Panc1 (cell line): ENCODE measurements around the gene NDUFA12. TPM values are rescaled to one million over a fixed set of nuclear protein-coding genes. Genes with fewer than 3 reads are reported as not detected.

Experiments
- ATAC-seq: fragments of 200-7000 bp; cut with Tn5 transposase; 2 replicates; pipeline ENCODE4 v1.9.1; 2020; ENCODE audit warnings: mild to moderate bottlenecking, moderate library complexity
- BruUV-seq: library from RNA; stranded (reverse); fragments of 400-500 nt; replicated peaks from 2 replicates; lab custom pipeline; 2021; lab: Mats Ljungman, UMichigan
- CTCF ChIA-PET: fragments of 300-600 bp; sonication (Branson Sonifier 250); formaldehyde crosslinking; loops from one replicate; lab custom pipeline; 2022; ENCODE audit warnings: antibody characterized with exemption; lab: Charles Lee
- POLR2A ChIA-PET: fragments of 300-600 bp; sonication (Branson Sonifier 250); formaldehyde crosslinking; loops from one replicate; lab custom pipeline; 2022; ENCODE audit warnings: antibody characterized with exemption; lab: Charles Lee
- DNase-seq: peaks from one replicate; pipeline ENCODE4 v3.0.0-alpha.2; 2010; ENCODE audit warnings: low read depth, low spot score
- H3K27ac ChIP-seq: 2 replicates; pipeline ENCODE4 v1.5.1; 2011; ENCODE audit warnings: mild to moderate bottlenecking, low read length, inconsistent platforms
- H3K27me3 ChIP-seq: fragments of 200-500 bp; sonication (Bioruptor generic); 2 replicates; pipeline ENCODE4 v1.6.0; 2014; ENCODE audit warnings: low read length, inconsistent platforms; ENCODE audit not compliant: control insufficient read depth, insufficient read depth
- H3K36me3 ChIP-seq: fragments of 200-500 bp; sonication (Bioruptor generic); 2 replicates; pipeline ENCODE4 v1.5.1; 2014; ENCODE audit warnings: inconsistent platforms, mild to moderate bottlenecking, low read length, moderate library complexity; ENCODE audit not compliant: control insufficient read depth, insufficient read depth
- H3K4me1 ChIP-seq: 2 replicates; pipeline ENCODE4 v1.5.1; 2011; ENCODE audit warnings: inconsistent platforms, mild to moderate bottlenecking, low read length, moderate library complexity; ENCODE audit not compliant: control insufficient read depth, insufficient read depth
- H3K4me3 ChIP-seq, 2 experiments: 2 replicates each; pipeline ENCODE4 v1.5.1; 2011 to 2012; ENCODE audit warnings: low read depth in 2 of 2, low read length in 2 of 2, mild to moderate bottlenecking in 2 of 2, inconsistent platforms in 1 of 2, moderate library complexity in 1 of 2
- H3K9me3 ChIP-seq: fragments of 200-500 bp; sonication (Bioruptor generic); 2 replicates; pipeline ENCODE4 v1.5.1; 2014; ENCODE audit warnings: low read depth, mild to moderate bottlenecking, inconsistent platforms, low read length, moderate library complexity; ENCODE audit not compliant: control insufficient read depth, insufficient read depth
- CTCF ChIP-seq: fragments of 450-650 bp; IDR thresholded peaks from 2 replicates; pipeline ENCODE4 v1.5.1; 2017; ENCODE audit warnings: mild to moderate bottlenecking
- POLR2AphosphoS5 ChIP-seq: IDR thresholded peaks from 2 replicates; pipeline ENCODE4 v1.6.1; 2012; ENCODE audit warnings: mild to moderate bottlenecking, low read depth, low read length, moderate library complexity
- SIN3A ChIP-seq: IDR thresholded peaks from 2 replicates; pipeline ENCODE4 v1.6.1; 2012; ENCODE audit warnings: low read depth, mild to moderate bottlenecking, low read length, moderate library complexity, borderline replicate concordance; ENCODE audit not compliant: insufficient read depth
- TCF7L2 ChIP-seq: IDR thresholded peaks from 2 replicates; pipeline ENCODE4 v1.6.1; 2011; ENCODE audit warnings: mild to moderate bottlenecking, low read depth, low read length, inconsistent platforms
- in situ Hi-C: cut with HindIII; loops from 2 replicates; pipeline ENCODE4 v1.10.0; 2016; ENCODE audit warnings: low sequenced_read_pairs, low pct_unique_long_range_greater_than_20kb
- intact Hi-C: fragments of 100-400 bp; cut with micrococcal nuclease; formaldehyde crosslinking; loops from one replicate; pipeline ENCODE4 v1.10.0; 2022; ENCODE audit not compliant: unreplicated experiment
- total RNA-seq: library from RNA; stranded (reverse); gene quantifications from one replicate; pipeline ENCODE4 v1.2.1, GENCODE V29; 2021; ENCODE audit not compliant: unreplicated experiment
- TF ChIP-seq, protein P1 (sequence below), 2 experiments: IDR thresholded peaks; 2 replicates each; pipeline ENCODE4 v1.6.1; 2011 to 2012; ENCODE audit warnings: low read depth in 2 of 2, control low read depth in 1 of 2, low read length in 1 of 2, mild to moderate bottlenecking in 1 of 2, moderate library complexity in 1 of 2; ENCODE audit not compliant: insufficient read depth in 1 of 2

NDUFA12 gene
- total RNA-seq, 1 experiment from 2014 or later = 108 TPM

DNA sequence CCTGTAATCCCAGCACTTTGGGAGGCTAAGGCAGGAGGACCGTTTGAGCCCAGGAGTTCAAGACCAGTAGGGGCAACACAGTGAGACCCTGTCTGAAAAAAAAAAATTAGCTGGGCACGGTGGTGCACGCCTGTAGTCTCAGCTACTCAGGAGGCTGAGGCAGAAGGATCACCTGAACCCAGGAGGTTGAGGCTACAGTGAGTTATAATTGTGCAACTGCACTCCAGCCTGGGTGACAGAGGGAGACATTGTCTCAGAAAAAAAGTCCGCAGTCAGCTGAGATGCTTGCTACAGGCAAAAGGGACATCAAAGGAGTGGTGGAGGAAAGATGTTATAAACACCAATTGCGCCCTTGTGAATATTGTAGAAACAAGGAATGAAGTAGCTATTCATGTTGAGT, 77.8 kb downstream of the NDUFA12 start:
- H3K27me3 ChIP-seq = peaks cover 2% of the 10 kb centered on the region; the same call in 1 of the 2 replicates
- in situ Hi-C loops = no loop called here
- TF ChIP-seq TCF7L2 (no peak), POLR2AphosphoS5 (no peak), SIN3A (no peak), CTCF (no peak)
- TF ChIP-seq, protein P1, sequence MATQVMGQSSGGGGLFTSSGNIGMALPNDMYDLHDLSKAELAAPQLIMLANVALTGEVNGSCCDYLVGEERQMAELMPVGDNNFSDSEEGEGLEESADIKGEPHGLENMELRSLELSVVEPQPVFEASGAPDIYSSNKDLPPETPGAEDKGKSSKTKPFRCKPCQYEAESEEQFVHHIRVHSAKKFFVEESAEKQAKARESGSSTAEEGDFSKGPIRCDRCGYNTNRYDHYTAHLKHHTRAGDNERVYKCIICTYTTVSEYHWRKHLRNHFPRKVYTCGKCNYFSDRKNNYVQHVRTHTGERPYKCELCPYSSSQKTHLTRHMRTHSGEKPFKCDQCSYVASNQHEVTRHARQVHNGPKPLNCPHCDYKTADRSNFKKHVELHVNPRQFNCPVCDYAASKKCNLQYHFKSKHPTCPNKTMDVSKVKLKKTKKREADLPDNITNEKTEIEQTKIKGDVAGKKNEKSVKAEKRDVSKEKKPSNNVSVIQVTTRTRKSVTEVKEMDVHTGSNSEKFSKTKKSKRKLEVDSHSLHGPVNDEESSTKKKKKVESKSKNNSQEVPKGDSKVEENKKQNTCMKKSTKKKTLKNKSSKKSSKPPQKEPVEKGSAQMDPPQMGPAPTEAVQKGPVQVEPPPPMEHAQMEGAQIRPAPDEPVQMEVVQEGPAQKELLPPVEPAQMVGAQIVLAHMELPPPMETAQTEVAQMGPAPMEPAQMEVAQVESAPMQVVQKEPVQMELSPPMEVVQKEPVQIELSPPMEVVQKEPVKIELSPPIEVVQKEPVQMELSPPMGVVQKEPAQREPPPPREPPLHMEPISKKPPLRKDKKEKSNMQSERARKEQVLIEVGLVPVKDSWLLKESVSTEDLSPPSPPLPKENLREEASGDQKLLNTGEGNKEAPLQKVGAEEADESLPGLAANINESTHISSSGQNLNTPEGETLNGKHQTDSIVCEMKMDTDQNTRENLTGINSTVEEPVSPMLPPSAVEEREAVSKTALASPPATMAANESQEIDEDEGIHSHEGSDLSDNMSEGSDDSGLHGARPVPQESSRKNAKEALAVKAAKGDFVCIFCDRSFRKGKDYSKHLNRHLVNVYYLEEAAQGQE (IDR thresholded peaks at IDR 0.05; ENCODE audit: insufficient read depth in 1 of 2, low read depth in 2 of 2, low read length in 1 of 2) = no peak

DNA sequence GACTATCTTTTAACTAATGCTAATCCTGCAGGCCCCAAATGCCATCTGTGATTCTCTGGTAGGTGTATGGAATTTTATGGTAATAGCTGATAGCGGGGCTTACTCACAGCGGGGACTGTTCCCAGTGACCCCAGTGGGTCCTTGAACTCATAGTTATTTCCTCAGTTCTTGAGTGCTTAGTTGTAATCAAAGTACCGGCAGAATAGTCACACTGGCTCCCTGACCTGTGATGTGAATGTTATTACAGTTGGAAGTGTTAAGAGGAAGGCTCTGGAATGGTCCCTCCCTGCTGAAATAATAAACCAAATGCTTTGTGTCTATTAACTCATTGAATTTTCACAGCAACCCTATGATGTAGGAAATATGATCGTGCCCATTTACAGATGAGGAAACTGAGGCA, 78.3 kb downstream of the NDUFA12 start:
- H3K4me1 ChIP-seq = no peaks in the 10 kb centered on the region
- DNase-seq (no peak), ATAC-seq (no peak)
- H3K27me3 ChIP-seq = peaks cover 2% of the 10 kb centered on the region; the same call in 1 of the 2 replicates
- in situ Hi-C loops = no loop called here
- no peak for TF ChIP-seq POLR2AphosphoS5
- TF ChIP-seq, protein P1 (IDR thresholded peaks at IDR 0.05; ENCODE audit: insufficient read depth in 1 of 2, low read depth in 2 of 2, low read length in 1 of 2) = no peak
- no peak for TF ChIP-seq SIN3A
- no peak for TF ChIP-seq TCF7L2
- no peak for TF ChIP-seq CTCF
- H3K9me3 ChIP-seq = no peaks in the 10 kb centered on the region
- no TSS peak for BruUV-seq
- ChIA-PET POLR2A (no interaction called here), CTCF (no interaction called here)
- H3K4me3 ChIP-seq = no peak overlapping the region
- no peak overlapping the region for H3K27ac ChIP-seq
- H3K36me3 ChIP-seq = no peaks in the 10 kb centered on the region
- intact Hi-C loops = no loop called here

More for the DNA sequence above, 77.8 kb downstream of the NDUFA12 start:
- ChIA-PET CTCF (no interaction called here), POLR2A (no interaction called here)
- BruUV-seq = no TSS peak
- H3K36me3 ChIP-seq = no peaks in the 10 kb centered on the region
- intact Hi-C loops = no loop called here
- DNase-seq (no peak), ATAC-seq (no peak)
- H3K4me1 ChIP-seq = no peaks in the 10 kb centered on the region
- no peak overlapping the region for H3K27ac ChIP-seq
- no peak overlapping the region for H3K4me3 ChIP-seq
- no peaks in the 10 kb centered on the region for H3K9me3 ChIP-seq
